Measurements from ENCODE around the gene KLRG1.
A peak's percentile ranks its signal among the peaks of the same experiment; 100 is the strongest.

Gene KLRG1

DNA sequence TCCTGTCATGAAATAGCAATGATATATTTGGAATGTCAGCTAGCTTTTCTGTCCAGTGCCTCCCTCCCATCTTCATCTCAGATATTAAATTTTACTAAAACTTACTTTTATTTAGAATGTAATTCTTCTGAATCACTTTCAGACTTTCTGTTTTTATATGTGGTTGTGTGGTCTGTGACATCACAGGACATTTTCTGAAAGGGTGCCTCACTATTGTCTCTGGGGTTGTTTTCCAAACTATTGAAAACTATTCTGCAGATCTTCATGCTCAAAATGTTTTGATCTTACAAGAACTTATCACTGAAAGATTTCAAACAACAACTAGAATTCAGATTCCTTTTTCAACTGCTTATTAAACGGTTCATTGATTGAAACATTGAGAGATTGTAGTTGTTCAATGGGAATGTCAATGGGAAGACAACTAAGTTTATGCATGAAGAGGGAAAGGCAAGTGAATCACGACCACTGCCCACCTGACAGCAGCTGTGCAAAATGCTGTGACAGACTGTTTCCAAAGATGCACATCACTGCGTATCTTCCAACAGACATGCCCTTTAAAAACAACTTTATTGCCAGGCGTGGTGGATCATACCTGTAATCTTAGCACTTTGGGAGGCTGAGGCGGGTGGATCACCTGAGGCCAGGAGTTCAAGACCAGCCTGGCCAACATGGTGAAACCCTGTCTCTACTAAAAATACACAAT is 51.3 kb downstream of the KLRG1 start:
- DNase-seq (ENCODE audit: low spot score): no peak

DNA sequence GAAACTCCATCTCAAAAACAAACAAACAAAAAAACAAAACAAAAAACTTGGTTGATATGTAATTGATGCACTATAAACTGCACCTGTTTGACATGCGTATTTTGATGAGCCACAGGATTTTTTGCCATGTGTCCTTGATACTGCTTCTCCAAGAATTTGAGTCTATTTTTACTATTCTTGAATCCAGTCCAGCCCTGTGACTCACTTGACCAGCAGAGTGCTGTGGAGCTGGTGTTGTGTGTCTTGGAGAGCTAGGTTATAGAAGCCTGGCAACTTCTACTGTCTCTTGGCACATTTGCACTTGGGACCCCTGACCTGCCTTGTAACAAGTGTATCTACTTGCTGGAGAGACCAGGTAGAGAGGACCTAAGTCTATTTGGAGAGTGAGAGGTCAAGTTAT is 52.0 kb downstream of the KLRG1 start:
- peak; percentile 34 for DNase-seq (ENCODE audit: low spot score)

DNA sequence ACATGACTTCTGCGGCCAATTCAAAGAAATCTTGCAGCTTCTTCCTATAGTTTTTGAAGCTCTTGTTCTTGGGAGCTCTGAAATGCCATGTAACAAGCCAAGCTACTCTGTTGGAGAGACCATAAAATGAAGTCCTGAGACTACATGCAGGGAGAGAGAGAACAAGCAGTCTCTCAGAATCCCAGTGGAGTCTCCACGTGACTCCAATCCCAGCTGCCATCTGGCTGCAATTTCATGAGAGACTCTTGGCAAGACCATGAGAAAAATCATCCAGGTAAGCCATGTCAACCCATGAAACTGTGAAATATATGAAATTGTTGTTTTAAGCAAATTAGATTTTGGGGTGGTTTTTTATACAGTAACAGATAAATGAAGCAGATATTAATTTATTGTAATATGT is 54.4 kb downstream of the KLRG1 start:
- DNase-seq (ENCODE audit: low spot score): peak; percentile 88

- DNase-seq (ENCODE audit: low spot score): no peak
Observed at GRCh38 chr12:9047105-9047504, 57.8 kb downstream of the KLRG1 start.

GRCh38 chr12:9048930-9049329 is 59.6 kb downstream of the KLRG1 start:
- no peak for DNase-seq (ENCODE audit: low spot score)

GRCh38 chr12:9049520-9050133 is 60.3 kb downstream of the KLRG1 start:
- DNase-seq (ENCODE audit: low spot score): peak; percentile 62

- no peak for DNase-seq (ENCODE audit: low spot score)
Observed at GRCh38 chr12:9050521-9051157, 61.3 kb downstream of the KLRG1 start.

DNA sequence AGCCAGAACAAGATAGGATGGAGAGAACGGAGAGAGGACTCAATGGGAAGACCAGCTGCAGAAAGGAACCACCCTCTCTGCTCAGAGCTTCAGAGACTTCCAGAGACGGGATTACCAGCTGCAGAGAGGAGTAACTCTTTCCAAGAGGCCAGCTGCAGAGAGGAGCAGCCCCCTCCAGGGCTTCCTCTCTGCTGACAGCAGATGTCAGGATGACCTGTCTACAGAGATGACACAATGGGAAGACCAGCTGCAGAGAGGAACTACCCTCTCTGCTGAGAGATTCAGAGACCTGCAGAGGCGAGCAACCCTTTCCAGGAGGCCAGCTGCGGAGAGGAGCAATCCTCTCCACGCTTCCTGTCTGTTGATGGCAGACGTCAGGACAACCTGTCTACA is 61.8 kb downstream of the KLRG1 start:
- DNase-seq (ENCODE audit: low spot score): no peak

DNA sequence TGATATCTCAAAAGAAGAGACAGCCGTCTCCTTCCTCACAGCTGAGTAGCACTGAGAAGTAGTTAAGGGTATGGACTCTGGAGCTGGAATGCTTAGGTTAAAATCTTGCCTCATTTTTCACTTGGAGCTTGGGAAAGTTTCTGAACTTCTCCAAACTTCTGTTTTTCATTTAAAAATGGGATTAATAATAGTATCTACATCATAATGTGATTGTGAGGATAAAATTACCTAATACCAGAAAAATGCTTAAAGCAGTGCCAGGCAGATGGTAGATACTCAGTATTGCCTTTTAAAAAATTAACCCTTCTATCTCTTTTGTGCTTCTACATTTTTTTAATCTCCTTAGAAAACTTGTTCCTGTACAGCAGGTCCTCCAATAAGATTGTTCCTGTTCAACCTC is 63.3 kb downstream of the KLRG1 start:
- no peak for DNase-seq (ENCODE audit: low spot score)
